ENCODE results near the gene NAV3.

NAV3 gene, protein sequence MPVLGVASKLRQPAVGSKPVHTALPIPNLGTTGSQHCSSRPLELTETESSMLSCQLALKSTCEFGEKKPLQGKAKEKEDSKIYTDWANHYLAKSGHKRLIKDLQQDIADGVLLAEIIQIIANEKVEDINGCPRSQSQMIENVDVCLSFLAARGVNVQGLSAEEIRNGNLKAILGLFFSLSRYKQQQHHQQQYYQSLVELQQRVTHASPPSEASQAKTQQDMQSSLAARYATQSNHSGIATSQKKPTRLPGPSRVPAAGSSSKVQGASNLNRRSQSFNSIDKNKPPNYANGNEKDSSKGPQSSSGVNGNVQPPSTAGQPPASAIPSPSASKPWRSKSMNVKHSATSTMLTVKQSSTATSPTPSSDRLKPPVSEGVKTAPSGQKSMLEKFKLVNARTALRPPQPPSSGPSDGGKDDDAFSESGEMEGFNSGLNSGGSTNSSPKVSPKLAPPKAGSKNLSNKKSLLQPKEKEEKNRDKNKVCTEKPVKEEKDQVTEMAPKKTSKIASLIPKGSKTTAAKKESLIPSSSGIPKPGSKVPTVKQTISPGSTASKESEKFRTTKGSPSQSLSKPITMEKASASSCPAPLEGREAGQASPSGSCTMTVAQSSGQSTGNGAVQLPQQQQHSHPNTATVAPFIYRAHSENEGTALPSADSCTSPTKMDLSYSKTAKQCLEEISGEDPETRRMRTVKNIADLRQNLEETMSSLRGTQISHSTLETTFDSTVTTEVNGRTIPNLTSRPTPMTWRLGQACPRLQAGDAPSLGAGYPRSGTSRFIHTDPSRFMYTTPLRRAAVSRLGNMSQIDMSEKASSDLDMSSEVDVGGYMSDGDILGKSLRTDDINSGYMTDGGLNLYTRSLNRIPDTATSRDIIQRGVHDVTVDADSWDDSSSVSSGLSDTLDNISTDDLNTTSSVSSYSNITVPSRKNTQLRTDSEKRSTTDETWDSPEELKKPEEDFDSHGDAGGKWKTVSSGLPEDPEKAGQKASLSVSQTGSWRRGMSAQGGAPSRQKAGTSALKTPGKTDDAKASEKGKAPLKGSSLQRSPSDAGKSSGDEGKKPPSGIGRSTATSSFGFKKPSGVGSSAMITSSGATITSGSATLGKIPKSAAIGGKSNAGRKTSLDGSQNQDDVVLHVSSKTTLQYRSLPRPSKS (N-terminal part only)

DNA sequence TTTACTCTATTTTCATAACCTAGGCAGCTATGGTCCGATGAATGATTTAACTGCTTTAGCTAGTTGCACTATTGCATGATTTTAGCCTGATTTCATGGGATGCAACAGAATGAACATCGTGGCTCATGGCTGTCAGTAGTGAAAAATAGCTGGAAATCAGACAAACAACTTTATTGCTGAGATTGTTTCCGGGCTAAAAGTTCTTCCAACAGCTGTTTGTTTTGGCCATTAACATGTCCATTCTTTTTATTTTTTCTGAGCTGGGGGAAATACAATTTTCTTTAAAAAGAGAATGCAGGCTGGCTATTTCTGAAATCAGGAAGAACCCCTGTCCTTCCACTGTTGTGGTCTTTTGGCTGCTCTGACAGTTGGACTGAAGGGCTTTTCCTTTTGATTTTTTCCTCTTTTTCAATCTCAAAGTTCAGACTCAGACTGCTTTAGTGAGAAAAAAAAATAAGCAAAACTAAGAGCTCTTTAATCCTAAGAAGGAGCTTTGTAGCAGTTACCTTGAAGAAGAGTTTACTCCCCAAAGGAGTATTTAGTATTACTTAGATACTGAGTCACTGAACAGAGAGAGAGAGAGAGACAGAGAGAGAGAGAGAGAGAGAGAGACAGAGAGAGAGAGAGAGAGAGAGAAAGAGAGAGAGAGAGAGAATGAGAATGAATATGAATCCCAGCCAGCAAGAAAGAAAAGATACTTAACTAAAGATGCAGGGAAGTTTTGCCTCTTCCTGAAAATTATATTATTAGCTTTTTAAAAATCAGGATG is at the start of gene NAV3:
TSS of gene NAV3 (plus strand) at position 312 of the 769 bp plus-strand sequence. CDS start 568 bp downstream, outside the sequence.
- no peak for DNase-seq

DNA sequence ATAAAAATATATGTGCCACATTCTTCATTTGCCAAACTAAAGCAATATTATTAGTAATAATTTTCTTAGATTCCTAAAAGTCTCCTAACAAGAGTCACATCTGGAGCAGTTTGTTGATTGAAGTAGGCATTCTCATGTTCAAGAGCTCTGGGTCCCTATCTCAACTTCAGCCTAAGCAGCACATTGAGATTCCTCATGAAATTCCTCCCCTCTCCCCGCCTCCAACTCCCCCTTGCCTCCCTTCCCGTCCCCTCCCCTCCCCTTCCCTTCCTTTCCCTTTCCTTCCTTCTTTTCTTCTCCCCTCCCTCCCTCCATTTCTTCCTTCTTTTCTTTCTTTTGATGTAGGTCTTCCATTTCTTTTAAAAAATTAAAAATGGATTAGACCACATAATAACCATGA is 48.7 kb upstream of the NAV3 start:
- no peak for DNase-seq

DNA sequence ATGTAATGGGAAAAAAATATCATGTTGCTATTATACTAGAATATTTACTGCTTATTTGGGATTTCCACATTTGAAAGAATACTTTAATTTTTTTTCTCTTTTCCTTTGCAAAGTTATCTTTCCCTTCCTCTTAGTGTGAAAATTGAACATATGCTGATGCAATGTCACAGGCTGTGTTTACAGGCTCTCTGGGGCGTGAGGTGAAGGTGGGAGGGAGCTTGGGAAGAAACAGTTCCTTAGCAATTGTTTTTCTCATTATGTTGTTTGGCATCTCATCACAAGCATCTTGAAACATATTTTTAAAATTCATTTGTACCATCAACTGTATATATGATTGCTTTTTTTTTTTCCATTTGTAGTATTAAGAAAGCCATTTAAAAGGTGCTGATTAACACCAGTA is 47.9 kb upstream of the NAV3 start:
- DNase-seq = no peak

DNA sequence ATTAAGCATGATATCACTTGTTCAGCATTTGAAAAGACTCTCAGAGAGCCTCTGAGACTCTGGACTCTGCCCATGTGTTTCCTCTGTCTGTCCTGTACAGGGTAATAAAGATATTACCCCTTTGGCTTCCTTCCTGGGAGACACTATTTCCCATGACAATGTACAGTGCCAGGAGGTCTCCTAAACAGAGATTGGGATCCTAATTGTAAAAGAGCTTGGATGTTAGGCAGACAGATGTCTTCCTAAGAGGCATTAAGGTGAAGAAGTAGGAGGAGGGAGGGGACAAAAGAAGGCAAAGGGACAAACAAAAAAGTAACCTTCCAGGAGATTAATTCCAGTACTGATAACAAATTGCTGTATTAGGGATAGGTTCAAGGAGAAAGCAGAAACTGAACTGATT is 45.5 kb upstream of the NAV3 start:
- no peak for DNase-seq

DNA sequence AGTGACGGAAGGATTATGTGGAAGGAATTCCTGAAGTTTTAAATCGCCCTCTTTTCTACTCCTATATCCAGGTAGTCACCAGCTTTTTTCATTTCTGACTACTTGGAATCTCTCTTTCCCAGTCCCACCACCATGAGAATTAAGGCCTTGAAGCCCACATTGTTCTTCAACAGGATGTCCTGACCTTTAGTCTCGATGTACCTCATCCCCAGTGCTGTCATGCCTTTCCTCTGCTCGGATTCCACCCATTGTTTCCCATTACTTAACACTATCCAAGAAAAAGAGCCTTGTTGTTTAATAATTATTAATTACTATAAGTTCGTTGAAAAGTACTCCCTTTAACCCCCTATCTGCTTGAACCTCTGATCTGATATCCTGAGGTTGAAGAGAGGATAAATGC is 44.0 kb upstream of the NAV3 start:
- DNase-seq = no peak

DNA sequence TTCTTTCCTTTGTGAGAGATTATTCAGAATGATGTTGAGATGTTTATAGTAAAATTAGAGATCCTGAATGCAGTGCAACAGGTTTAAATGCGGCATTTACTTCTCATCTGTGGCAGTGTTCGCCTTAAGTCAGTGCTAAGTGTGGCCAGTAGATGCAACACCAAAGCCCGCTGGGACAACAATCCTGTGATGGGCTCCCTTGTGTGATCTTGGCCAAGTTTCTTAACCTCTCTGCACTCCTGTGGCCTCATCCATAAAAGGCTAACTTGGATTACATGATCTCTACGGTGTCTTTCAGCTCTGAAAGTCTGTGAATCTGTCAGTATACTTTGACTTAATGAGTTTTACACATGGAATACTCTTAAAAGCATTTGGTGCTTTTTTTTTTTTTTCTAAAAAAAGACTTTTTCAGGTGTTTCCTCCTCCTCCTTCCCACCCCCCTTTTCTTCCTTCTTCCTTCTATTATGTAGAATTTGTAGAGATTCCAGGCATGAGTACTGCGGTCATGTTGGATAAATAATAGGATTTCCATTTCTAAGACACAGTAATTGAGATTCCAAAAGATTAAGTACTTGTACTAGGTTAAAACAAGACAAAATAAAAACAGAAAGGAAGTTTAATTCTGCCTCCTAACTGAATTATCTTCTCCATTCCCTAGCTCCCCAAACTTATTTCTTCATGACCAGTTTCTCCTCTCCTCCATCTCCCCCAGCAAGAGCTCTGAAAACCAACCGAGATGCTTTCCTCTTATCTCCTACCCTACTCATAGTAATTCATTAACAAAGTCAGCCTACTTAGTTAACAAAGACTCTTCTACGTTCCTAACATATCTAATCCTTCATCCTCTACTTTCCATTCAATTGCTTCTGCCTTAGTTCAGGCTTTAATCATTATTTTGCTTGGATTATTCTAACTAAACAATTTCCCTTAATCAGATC is 42.2 kb upstream of the NAV3 start:
- DNase-seq = no peak

DNA sequence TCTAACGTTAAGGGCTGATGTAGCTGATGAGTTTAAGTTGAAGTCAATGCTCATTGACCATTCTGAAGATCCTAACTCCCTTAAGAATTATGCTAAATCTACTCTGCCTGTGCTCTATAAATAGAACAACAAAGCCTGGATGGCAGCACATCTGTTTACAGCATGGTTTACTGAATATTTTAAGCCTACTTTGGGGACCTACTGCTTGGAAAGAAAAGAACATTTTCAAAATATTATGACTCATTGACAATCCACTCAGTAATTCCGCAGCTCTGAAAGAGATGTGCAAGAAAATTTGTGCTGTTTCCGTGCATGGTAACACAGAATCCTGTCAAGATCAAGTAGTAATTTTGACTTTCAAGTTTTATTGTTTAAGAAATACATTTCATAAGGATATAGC is 35.0 kb upstream of the NAV3 start:
- no peak for DNase-seq

DNA sequence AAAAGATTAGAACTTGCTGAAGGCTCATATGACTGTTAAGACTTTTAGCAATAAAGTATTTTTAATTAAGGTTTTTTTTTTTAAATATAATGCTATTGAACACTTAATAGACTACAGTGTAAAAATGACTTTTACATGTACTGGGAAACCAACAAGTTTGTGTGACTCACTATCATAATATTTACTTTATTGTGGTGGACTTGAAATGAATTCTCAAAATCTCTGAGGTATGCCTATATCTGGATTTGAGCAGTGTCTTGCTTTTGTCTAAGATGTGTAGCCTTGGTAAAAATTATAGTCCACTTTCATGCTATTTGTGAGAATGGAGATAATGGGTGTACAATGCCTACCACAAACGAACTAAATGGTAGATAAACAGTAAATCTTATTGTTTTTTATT is 33.9 kb upstream of the NAV3 start:
- DNase-seq = no peak

DNA sequence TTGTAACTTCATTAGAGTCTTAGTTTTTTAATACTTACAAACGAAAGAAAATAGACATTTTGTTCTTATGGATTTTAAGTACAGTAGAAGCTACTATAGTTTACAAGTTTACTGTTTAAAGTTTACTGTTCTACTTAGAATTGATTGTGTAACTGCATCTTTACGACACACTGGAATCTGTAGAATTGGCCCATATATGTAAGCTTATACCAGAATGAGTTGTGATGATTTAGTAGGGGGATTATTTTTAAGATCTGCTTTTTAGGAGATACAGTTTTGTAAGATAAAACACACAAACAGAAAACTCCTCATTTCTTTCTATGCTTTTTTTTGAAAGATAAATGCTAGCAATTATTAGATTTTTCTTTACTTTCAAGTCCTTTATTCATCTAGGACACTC is 30.2 kb upstream of the NAV3 start:
- DNase-seq = no peak

DNA sequence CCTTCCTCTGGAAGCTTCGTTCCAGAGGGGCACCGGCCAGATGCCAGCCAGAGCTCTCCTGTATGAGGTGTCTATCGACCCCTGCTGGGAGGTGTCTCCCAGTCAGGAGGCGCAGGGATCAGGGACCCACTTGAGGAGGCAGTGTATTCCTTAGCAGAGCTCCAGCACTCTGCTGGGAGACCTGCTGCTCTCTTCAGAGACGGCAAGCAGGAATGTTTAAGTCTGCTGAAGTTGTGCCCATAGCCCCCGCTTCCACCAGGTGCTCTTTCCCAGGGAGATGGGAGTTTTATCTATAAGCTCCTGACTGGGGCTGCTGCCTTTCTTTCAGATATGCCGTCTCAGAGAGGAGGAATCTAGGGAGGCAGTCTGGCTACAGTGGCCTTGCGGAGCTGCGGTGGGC is 22.2 kb upstream of the NAV3 start:
- DNase-seq = no peak

DNA sequence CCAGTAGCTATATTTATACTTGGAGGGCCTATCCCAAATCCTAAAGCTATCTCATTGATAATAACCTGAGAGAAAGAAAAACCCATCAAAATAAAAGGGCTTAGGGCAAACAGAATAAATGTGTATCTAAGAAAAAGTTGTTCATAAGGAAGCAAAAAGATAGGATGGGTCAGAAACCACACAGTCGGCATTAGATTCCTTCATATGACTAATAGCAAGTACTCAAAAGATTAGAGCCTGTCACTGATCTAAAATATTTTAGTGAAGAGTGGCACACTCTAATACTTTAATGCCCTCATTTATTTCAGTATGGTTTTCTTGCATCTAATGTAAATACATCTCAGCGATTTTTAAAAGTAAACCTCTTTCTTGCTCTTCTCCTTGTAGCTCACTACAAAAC is 17.1 kb upstream of the NAV3 start:
- no peak for DNase-seq

DNA sequence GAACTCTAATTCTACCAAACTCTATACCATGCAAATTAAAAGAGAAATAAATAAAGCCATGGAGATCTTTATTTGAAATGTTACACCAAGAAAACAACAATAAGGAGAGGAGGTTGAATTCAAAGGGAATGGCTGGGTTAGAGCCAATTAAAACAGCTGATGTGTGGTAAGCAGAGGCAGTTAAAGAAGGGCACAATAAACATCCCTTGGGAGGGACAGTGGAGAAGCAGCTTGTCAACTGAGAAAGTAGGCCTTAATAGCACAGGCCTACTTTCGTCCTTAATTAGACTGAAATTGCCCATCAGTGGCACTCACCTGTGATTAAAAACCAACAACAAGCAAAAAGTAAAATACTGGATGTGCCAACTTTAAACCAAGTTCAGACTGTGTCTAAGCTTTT is 16.3 kb upstream of the NAV3 start:
- peak; percentile 61 for DNase-seq

DNA sequence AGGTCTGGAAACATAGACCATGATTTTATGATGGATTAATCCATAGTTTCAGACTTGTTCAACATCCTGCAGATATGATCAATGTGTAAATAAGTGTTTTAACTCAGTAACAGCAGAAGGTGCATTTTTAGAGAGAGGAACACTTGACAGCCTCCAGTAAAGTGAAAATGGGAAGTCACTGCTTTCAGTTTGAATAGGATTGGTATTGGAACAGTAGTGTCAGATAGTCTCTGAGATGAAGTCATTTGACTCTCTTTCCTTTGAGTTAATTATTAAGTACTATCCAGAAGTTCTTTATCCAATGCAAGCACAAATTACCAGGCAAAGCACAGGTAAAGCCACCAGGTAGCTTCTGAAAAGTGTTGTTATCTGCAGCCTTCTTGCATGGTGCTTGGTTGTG is 14.5 kb upstream of the NAV3 start:
- no peak for DNase-seq

DNA sequence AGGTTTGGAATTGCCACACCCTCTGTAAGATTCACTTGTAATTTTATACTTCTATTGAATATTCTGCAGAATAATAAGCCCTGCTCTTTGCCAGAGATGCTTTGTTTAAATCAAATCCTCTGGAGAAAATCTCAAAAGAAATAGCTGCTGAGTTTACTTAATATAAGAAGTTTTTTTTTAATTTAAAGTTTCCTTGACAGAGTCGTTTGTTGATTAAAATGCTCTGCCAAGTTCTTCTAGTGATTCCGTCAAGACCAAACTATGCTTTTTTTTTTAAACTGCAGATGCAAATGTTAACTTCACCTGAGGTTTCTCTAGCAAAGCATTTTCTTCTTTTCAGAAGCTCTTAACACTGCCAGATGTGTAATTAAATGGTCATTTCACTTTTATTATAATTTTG is 13.4 kb upstream of the NAV3 start:
- DNase-seq = no peak

DNA sequence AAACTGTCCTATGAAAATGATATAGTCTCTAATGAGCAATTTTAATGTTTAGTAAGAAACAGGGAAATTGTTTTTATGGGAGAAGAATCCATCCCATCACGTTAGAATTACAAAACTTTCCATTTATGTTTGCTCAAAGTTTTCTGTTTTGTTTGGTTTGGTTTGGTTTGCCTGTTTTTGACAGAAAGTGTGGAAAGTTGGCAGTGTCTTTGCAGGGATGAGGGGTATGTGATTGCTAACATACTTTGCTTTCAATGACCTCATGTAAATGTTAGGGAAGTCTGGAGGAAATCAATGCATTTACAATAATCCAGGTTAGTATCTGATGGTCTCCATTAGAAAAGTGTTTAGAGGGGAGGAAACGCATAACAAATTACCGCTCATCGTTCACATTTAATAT is 12.3 kb upstream of the NAV3 start:
- DNase-seq = no peak

DNA sequence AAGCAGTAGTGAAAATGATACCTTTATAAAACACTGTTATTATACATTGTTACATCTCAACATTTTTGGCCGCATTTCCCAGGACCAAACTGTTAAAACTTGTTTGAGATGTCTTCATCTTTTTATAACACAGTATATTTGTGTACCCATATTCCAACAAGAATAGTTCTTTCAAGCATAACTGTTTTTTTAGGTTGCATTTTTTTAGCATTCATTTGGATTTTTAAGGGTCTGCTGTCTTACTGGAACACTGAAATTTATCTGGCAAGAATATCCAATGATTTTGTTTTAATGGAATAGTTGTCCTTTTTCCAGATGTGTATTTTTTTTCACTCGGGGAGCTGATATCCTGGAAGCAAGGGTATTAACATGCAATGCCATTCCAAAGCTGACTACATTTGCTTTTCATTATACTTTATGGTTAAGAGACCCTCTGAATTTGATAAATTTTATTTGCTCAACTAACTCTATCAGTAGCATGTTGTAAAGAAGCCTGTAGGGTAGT is 8.9 kb upstream of the NAV3 start:
- no peak for DNase-seq

DNA sequence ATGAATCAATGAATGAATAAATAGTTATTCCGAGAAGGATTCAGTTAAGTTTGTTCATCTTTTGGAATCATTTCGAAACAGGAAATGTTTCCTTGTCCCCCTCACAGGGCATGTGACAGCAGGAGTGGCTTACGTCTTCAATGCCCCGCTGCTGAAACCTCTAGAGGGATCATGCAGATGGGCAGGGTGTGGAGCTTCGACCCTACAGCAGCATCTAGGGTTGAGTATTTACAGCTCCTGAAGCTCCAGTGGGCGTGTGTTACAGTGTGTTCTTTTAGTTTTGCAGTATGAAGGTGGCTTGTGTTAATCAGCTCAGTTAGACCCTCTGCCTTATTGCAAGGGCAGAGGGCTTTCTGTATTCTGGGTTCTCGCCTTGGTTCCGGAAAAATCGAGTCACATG is 2.6 kb downstream of the NAV3 start:
- DNase-seq = no peak

DNA sequence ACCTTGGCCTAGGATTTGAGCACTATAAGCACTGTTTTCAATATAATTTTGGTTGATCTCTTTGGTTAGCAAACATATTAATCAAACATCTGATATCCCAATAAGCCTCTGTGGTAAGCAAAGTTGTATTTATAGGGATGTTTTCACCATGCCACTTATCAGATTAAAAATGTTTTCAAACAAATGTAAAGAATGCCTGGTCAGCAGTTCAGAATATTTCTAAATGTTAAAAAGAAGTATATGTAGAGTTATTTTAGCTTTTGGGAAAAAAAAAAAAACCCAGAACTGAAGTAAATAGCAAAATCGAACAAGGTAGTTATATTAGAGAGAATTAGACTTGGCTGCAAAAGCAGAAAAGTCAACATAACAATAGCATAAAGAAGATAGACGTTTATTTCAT is 3.9 kb downstream of the NAV3 start:
- DNase-seq = no peak

DNA sequence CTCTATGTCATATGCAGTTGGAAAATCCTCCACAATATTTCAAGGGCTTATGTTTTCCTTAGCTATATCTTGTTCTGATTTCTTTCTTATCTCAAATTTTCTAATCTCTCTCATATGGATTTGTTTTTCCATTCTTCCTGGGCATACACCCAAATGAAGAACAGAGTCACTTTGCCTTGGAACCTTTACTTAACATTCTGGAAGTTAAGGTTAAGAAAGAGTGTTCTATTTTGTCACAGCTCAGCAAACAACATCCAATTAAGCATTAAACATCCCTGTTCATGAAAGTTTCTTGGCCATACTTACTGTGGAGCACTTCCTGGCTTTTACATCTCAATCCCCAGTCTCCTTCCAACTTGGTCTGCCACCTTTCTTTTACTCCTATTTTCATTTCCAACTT is 5.3 kb downstream of the NAV3 start:
- DNase-seq = no peak

DNA sequence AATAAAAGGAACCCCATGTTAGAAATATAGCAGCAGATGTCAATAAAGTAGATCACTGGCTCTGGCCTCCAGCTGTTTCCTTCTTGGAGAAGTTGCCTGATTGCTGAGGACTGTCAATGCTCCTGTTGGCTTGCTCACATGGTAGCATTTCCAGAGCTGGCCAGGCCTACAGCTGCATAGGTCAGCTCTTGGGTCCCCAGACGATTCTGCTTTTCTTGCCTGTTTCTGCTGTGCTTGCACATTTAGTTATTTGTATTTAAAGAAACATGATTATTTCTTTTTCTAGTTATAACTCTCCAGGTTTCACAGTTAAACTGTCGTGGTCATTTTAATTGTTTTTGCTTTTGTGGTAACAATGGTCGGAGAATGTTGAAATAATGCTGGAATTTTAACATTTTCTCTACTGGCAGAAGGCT is 7.2 kb downstream of the NAV3 start:
- no peak for DNase-seq

DNA sequence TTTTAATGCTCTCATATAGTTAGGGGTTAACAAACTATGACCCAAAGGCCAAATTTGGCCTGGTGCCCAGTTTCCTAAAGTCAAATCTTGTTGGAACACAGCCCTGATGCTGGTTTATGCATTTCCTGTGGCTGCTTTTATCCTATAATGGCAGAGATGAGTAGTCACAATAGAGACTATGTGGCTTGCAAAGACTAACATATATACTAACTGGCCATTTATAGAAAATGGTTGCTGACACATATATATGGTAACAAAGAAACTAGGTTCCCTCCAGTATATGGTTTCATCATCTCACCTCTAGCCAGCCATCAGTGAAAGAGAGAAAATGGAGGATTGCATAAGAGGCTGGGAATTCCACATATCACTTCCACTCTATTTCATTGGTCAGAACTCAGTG is 10.8 kb downstream of the NAV3 start:
- no peak for DNase-seq

DNA sequence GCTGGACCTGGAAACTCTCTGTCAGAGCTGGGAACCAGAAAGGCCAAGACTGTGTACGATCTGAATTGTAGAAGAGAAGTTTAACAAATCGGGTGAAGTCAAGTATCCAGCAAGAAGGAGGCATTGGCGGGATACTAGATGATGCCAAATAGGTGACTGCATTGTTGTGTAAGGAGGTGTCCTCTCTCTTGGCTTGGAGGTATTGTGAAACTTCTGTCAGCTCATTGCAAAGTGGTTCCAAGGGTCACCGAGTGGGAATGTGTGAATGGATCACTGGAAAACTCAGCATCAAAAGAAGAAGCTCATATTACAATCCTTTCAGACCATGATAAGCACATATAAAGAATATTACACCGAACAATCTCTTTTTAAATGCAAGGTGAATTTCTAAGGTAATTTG is 11.7 kb downstream of the NAV3 start:
- no peak for DNase-seq
